Liver (tissue), 9 donors: ENCODE results near the gene ZNF652. TPM values are rescaled to one million over a fixed set of nuclear protein-coding genes. Genes with fewer than 3 reads are reported as not detected.

Experiments
- DNase-seq: peaks from one replicate; pipeline ENCODE4 v3.0.0-alpha.2; 2017; ENCODE audit warnings: low spot score
- H3K27ac ChIP-seq, 2 donors: one replicate each; pipeline ENCODE4 v1.7.0; 2013; ENCODE audit warnings: inconsistent platforms in 2 of 2, low read length in 2 of 2, control low read depth in 1 of 2, low read depth in 1 of 2, mild to moderate bottlenecking in 1 of 2
- H3K27me3 ChIP-seq, 4 donors: one replicate each; pipeline versions ENCODE4 v1.6.1 to v1.7.0; 2013; ENCODE audit warnings: low read length in 3 of 4, inconsistent platforms in 1 of 4, mild to moderate bottlenecking in 1 of 4, moderate library complexity in 1 of 4; ENCODE audit not compliant: control insufficient read depth in 4 of 4, insufficient read depth in 4 of 4
- H3K36me3 ChIP-seq, 4 donors: one replicate each; pipeline versions ENCODE4 v1.6.1 to v1.7.0; 2013; ENCODE audit warnings: low read length in 3 of 4, mild to moderate bottlenecking in 3 of 4, low read depth in 1 of 4, moderate library complexity in 1 of 4; ENCODE audit not compliant: control insufficient read depth in 4 of 4, insufficient read depth in 3 of 4
- H3K4me1 ChIP-seq, 4 donors: one replicate each; pipeline versions ENCODE4 v1.6.1 to v1.7.0; 2013; ENCODE audit warnings: low read length in 3 of 4, mild to moderate bottlenecking in 3 of 4, moderate library complexity in 1 of 4; ENCODE audit not compliant: control insufficient read depth in 4 of 4, insufficient read depth in 4 of 4
- H3K4me3 ChIP-seq, 3 donors: one replicate each; pipeline versions ENCODE4 v1.6.1 to v1.7.0; 2013; ENCODE audit warnings: low read length in 3 of 3, control low read depth in 1 of 3, low read depth in 1 of 3, mild to moderate bottlenecking in 1 of 3
- H3K9ac ChIP-seq, 2 donors: one replicate each; pipeline ENCODE4 v1.7.0; 2013; ENCODE audit warnings: low read length in 2 of 2, mild to moderate bottlenecking in 2 of 2, moderate library complexity in 2 of 2, control low read depth in 1 of 2, low read depth in 1 of 2
- H3K9me3 ChIP-seq, 4 donors: one replicate each; pipeline versions ENCODE4 v1.6.1 to v1.7.0; 2013; ENCODE audit warnings: low read length in 3 of 4; ENCODE audit not compliant: control insufficient read depth in 4 of 4
- ATF3 ChIP-seq: IDR thresholded peaks from 2 replicates; pipeline ENCODE4 v1.6.1; 2016; ENCODE audit warnings: antibody characterized with exemption
- CTCF ChIP-seq: fragments of 150-350 bp; IDR thresholded peaks from 2 replicates; pipeline ENCODE4 v1.5.1; 2017; ENCODE audit warnings: improper control_type of control experiment, low read depth, low read length; ENCODE audit not compliant: missing input control
- EGR1 ChIP-seq, 2 donors: IDR thresholded peaks; 2 replicates each; pipeline ENCODE4 v1.6.1; 2016 to 2018; ENCODE audit warnings: antibody characterized with exemption in 2 of 2, low read depth in 2 of 2
- FOXA1 ChIP-seq: IDR thresholded peaks from 2 replicates; pipeline ENCODE4 v1.6.1; 2016; ENCODE audit warnings: antibody characterized with exemption
- FOXA2 ChIP-seq: IDR thresholded peaks from 2 replicates; pipeline ENCODE4 v1.6.1; 2016; ENCODE audit warnings: antibody characterized with exemption
- GABPA ChIP-seq, 2 donors: IDR thresholded peaks in 1 of 2; conservative IDR thresholded peaks in 1 of 2; 2 replicates each; pipeline ENCODE4 v1.6.1; 2016; ENCODE audit warnings: antibody characterized with exemption in 2 of 2, mild to moderate bottlenecking in 1 of 2, moderate library complexity in 1 of 2
- HNF4A ChIP-seq, 2 donors: conservative IDR thresholded peaks; 2 replicates each; pipeline ENCODE4 v1.6.1; 2016; ENCODE audit warnings: antibody characterized with exemption in 2 of 2, mild to moderate bottlenecking in 2 of 2
- HNF4G ChIP-seq: IDR thresholded peaks from 2 replicates; pipeline ENCODE4 v1.6.1; 2016; ENCODE audit warnings: antibody characterized with exemption
- JUND ChIP-seq, 2 donors: IDR thresholded peaks; 2 replicates each; pipeline ENCODE4 v1.6.1; 2016; ENCODE audit warnings: antibody characterized with exemption in 2 of 2
- MAX ChIP-seq: IDR thresholded peaks from 2 replicates; pipeline ENCODE4 v1.6.1; 2016; ENCODE audit warnings: antibody characterized with exemption
- NR2F2 ChIP-seq: IDR thresholded peaks from 2 replicates; pipeline ENCODE4 v1.6.1; 2016; ENCODE audit warnings: antibody characterized with exemption
- RAD21 ChIP-seq, 2 donors: IDR thresholded peaks; 2 replicates each; pipeline ENCODE4 v1.6.1; 2016; ENCODE audit warnings: antibody characterized with exemption in 2 of 2, mild to moderate bottlenecking in 2 of 2
- REST ChIP-seq: IDR thresholded peaks from 2 replicates; pipeline ENCODE4 v1.6.1; 2016; ENCODE audit warnings: antibody characterized with exemption, mild to moderate bottlenecking
- RXRA ChIP-seq, 2 donors: IDR thresholded peaks; 2 replicates each; pipeline ENCODE4 v1.6.1; 2017 to 2018; ENCODE audit warnings: antibody characterized with exemption in 2 of 2, mild to moderate bottlenecking in 1 of 2
- SP1 ChIP-seq: IDR thresholded peaks from 2 replicates; pipeline ENCODE4 v1.6.1; 2018; ENCODE audit warnings: antibody characterized with exemption, mild to moderate bottlenecking
- TAF1 ChIP-seq: conservative IDR thresholded peaks from 2 replicates; pipeline ENCODE4 v1.6.1; 2016; ENCODE audit warnings: antibody characterized with exemption, mild to moderate bottlenecking
- YY1 ChIP-seq: IDR thresholded peaks from 2 replicates; pipeline ENCODE4 v1.6.1; 2016; ENCODE audit warnings: antibody characterized with exemption, mild to moderate bottlenecking
- ZBTB33 ChIP-seq: IDR thresholded peaks from 2 replicates; pipeline ENCODE4 v1.6.1; 2016; ENCODE audit warnings: antibody characterized with exemption
- WGBS: extraction: QIAGEN DNeasy Blood & Tissue Kit; methylation state at CpG from one replicate; pipeline ENCODE4 v1.1.7; 2013; 5-methylcytosine and 5-hydroxymethylcytosine counted together
- polyA plus RNA-seq, 2 donors: library from polyadenylated mRNA; stranded (reverse) in 1 of 2; unstranded in 1 of 2; fragments of 200-250 nt in 1 of 2; fragments of >200 nt in 1 of 2; fragmentation: Nextera tagmentation in 1 of 2; extraction: Ambion mirVana in 1 of 2; gene quantifications; one replicate each; pipeline versions ENCODE4 v1.2.1 to v1.2.3, GENCODE V29; 2013 to 2015
- total RNA-seq, 2 donors: library from RNA; depleted of rRNA; stranded (reverse); fragments of >200 nt; gene quantifications; one replicate each; pipeline ENCODE4 v1.2.3, GENCODE V29; 2014
- donor health status: healthy.
- donor health status: healthy.
- donor health status: healthy.
- donor health status: healthy.
- donor health status: healthy.

ZNF652 gene
- total and polyA plus RNA-seq, 4 donors, result 5.3 to 23.1 (median 17.5) TPM

- no peak overlapping the region for H3K4me3 ChIP-seq
- WGBS, result 87% methylated on average over 13 of the region's 13 CpGs
- H3K27ac ChIP-seq, result peak overlapping the region in 1 of 2 donors; percentile 28
- H3K4me1 ChIP-seq, result peaks cover 0 to 9% (median 3%) of the 10 kb centered on the region in 4 donors
- no peak for DNase-seq
- TF ChIP-seq RAD21 (IDR thresholded peaks at IDR 0.05) (no peak), MAX (no peak), TAF1 (no peak), FOXA1 (no peak)
- H3K9me3 ChIP-seq, result no peaks in the 10 kb centered on the region
- peaks cover 0 to 5% (median under 1%) of the 10 kb centered on the region in 4 donors for H3K36me3 ChIP-seq
- no peak overlapping the region for H3K9ac ChIP-seq
- no peaks in the 10 kb centered on the region for H3K27me3 ChIP-seq
These were observed 45.0 kb downstream of the ZNF652 start for GRCh38 chr17:49316889-49317675.

- no peak for TF ChIP-seq RXRA (IDR thresholded peaks at IDR 0.05)
- Histone ChIP-seq H3K27me3 (no peaks in the 10 kb centered on the region), H3K4me3 (no peak overlapping the region), H3K9ac (no peak overlapping the region), H3K4me1 (peaks cover 0 to 9% (median 3%) of the 10 kb centered on the region in 4 donors), H3K36me3 (peaks cover 0 to 9% (median 7%) of the 10 kb centered on the region in 4 donors), H3K27ac (peak overlapping the region in 1 of 2 donors; percentile 54), H3K9me3 (no peaks in the 10 kb centered on the region)
- WGBS, result 31% methylated on average over 2 of the region's 2 CpGs
- DNase-seq, result no peak
These were observed 45.8 kb downstream of the ZNF652 start for GRCh38 chr17:49316258-49316570.

- H3K27ac ChIP-seq, result peak overlapping the region in 1 of 2 donors; percentile 54
- peaks cover 0 to 9% (median 3%) of the 10 kb centered on the region in 4 donors for H3K4me1 ChIP-seq
- peaks cover 0 to 10% (median 9%) of the 10 kb centered on the region in 4 donors for H3K36me3 ChIP-seq
- no peaks in the 10 kb centered on the region for H3K9me3 ChIP-seq
- WGBS, result 43% methylated on average over 9 of the region's 9 CpGs
- H3K4me3 ChIP-seq, result no peak overlapping the region
- DNase-seq, result peak; percentile 64
- TF ChIP-seq JUND (IDR thresholded peaks at IDR 0.05) (peak; percentile 76 to 78), GABPA (IDR thresholded peaks at IDR 0.05 in 1 of 2, conservative IDR thresholded peaks at IDR 0.05 in 1 of 2) (no peak), RAD21 (IDR thresholded peaks at IDR 0.05) (peak; percentile 99 to 100), ATF3 (no peak), FOXA1 (peak; percentile 15), YY1 (peak; percentile 39), SP1 (no peak), RXRA (IDR thresholded peaks at IDR 0.05) (peak; percentile 29 to 57), NR2F2 (peak; percentile 27), CTCF (peak; percentile 88), EGR1 (IDR thresholded peaks at IDR 0.05; ENCODE audit: low read depth in 2 of 2) (no peak), MAX (no peak), HNF4A (conservative IDR thresholded peaks at IDR 0.05) (peak in 1 of 2 donors; percentile 13), HNF4G (no peak), ZBTB33 (no peak), REST (no peak), TAF1 (no peak), FOXA2 (peak; percentile 65)
- H3K27me3 ChIP-seq, result no peaks in the 10 kb centered on the region
- H3K9ac ChIP-seq, result no peak overlapping the region
These were observed 46.3 kb downstream of the ZNF652 start for GRCh38 chr17:49315551-49316257.
